Right lobe of liver (tissue), 6 donors: ENCODE measurements around the gene CIBAR2. TPM values are rescaled to one million over a fixed set of nuclear protein-coding genes. Genes with fewer than 3 reads are reported as not detected.

Experiments
- ATAC-seq, 4 donors: fragments of 200-7000 bp; cut with Tn5 transposase; one replicate each; pipeline ENCODE4 v1.9.1; 2020; ENCODE audit warnings: mild to moderate bottlenecking in 4 of 4, moderate library complexity in 4 of 4
- DNase-seq, 3 donors: peaks; one replicate each; pipeline ENCODE4 v3.0.0-alpha.2; 2020
- H3K27ac ChIP-seq, 3 donors: fragments of 200-600 bp; one replicate each; pipeline ENCODE4 v1.8.0; 2022
- H3K27me3 ChIP-seq, 2 donors: fragments of 200-600 bp; one replicate each; pipeline ENCODE4 v1.8.0; 2022
- H3K36me3 ChIP-seq, 4 donors: fragments of 200-600 bp; sonication (generic) in 1 of 4; one replicate each; pipeline versions ENCODE4 v1.5.1 to v1.8.0; 2017 to 2022; ENCODE audit warnings: control low read depth in 1 of 4
- H3K4me1 ChIP-seq, 4 donors: fragments of 200-600 bp; sonication (generic) in 1 of 4; one replicate each; pipeline versions ENCODE4 v1.5.1 to v1.8.0; 2017 to 2022; ENCODE audit warnings: control low read depth in 1 of 4
- H3K4me3 ChIP-seq, 3 donors: fragments of 200-600 bp; one replicate each; pipeline ENCODE4 v1.8.0; 2022
- H3K9me3 ChIP-seq, 4 donors: fragments of 200-600 bp; sonication (generic) in 1 of 4; one replicate each; pipeline versions ENCODE4 v1.5.1 to v1.8.0; 2017 to 2022; ENCODE audit warnings: control low read depth in 1 of 4
- POLR2A ChIP-seq: fragments of 450-650 bp; IDR thresholded peaks from one replicate; pipeline ENCODE4 v1.6.1; 2017; ENCODE audit warnings: antibody characterized with exemption, mild to moderate bottlenecking
- WGBS: methylation state at CpG from one replicate; pipeline ENCODE4 v1.1.6; 2018; ENCODE audit warnings: low coverage, low lambda C conversion rate; ENCODE audit not compliant: insufficient coverage; ENCODE audit errors: missing lambda C conversion rate; 5-methylcytosine and 5-hydroxymethylcytosine counted together
- intact Hi-C, 2 donors: fragments of 100-400 bp; cut with DNase I; formaldehyde crosslinking; loops; one replicate each; pipeline versions ENCODE4 v1.11.2 to v1.14.1; 2022
- total RNA-seq, 6 experiments: library from RNA; depleted of rRNA in 2 of 6; stranded (reverse); fragments of >200 nt in 2 of 6; fragmentation: NEBNext Ultra II Directional in 3 of 6; extraction: Animal tissue kit (Norgen Biotek cat#: 25700) in 3 of 6; gene quantifications; one replicate each; pipeline versions ENCODE4 v1.1.0 to v1.2.4, GENCODE V29; 2016 to 2023
- TF ChIP-seq, protein P1 (sequence below), 4 donors: fragments of 200-600 bp in 3 of 4; fragments of 450-650 bp in 1 of 4; IDR thresholded peaks; one replicate each; pipeline versions ENCODE4 v1.5.1 to v1.8.0; 2016 to 2022; ENCODE audit warnings: antibody characterized with exemption in 4 of 4, mild to moderate bottlenecking in 2 of 4
- donor health status: DM: no; HTN: yes; CAD: no.
- donor health status: DM: no; HTN: no; CAD: no.
- donor health status: DM: no; HTN: no; CAD: no.
- donor health status: DM: no; HTN: yes; CAD: no.
- donor health status: DM: no; HTN: yes; CAD: no.

CIBAR2 gene
- total RNA-seq, 6 experiments from 2014 or later: not detected

DNA sequence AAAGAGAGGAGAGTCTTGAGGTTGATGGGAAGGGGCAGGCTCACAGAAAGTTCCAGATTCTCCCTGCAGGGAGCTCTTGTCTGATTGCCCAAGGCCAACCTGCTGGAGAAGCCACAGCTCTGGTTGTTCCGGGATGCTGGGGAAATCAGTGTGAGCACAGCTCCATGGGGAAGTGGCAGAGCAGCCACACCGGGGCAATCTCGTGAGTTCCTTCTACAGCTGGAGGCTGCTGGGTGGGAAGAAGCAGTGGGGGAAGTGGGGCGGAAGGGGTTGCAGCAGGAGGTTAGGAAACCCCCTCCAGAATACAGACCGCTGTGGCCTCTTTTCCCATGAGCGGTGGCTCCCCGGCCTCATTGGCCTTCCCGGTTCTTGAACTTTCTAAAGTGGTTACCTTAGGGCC, 50.7 kb downstream of the CIBAR2 start:
- DNase-seq (peak; percentile 56 to 76 (median 64)), ATAC-seq (peak; percentile 58 to 71 (median 64))
- WGBS: no CpG with 5 or more reads among the region's 8 CpGs
- H3K4me1 ChIP-seq: peaks cover 0 to 7% (median 0%) of the 10 kb centered on the region in 4 donors
- no peak overlapping the region for H3K4me3 ChIP-seq
- no peaks in the 10 kb centered on the region for H3K27me3 ChIP-seq
- H3K36me3 ChIP-seq: no peaks in the 10 kb centered on the region
- no peaks in the 10 kb centered on the region for H3K9me3 ChIP-seq
- TF ChIP-seq, protein P1, sequence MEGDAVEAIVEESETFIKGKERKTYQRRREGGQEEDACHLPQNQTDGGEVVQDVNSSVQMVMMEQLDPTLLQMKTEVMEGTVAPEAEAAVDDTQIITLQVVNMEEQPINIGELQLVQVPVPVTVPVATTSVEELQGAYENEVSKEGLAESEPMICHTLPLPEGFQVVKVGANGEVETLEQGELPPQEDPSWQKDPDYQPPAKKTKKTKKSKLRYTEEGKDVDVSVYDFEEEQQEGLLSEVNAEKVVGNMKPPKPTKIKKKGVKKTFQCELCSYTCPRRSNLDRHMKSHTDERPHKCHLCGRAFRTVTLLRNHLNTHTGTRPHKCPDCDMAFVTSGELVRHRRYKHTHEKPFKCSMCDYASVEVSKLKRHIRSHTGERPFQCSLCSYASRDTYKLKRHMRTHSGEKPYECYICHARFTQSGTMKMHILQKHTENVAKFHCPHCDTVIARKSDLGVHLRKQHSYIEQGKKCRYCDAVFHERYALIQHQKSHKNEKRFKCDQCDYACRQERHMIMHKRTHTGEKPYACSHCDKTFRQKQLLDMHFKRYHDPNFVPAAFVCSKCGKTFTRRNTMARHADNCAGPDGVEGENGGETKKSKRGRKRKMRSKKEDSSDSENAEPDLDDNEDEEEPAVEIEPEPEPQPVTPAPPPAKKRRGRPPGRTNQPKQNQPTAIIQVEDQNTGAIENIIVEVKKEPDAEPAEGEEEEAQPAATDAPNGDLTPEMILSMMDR (IDR thresholded peaks at IDR 0.05): no peak
- TF ChIP-seq POLR2A: no peak
- no peak overlapping the region for H3K27ac ChIP-seq
- intact Hi-C loops: no loop called here

DNA sequence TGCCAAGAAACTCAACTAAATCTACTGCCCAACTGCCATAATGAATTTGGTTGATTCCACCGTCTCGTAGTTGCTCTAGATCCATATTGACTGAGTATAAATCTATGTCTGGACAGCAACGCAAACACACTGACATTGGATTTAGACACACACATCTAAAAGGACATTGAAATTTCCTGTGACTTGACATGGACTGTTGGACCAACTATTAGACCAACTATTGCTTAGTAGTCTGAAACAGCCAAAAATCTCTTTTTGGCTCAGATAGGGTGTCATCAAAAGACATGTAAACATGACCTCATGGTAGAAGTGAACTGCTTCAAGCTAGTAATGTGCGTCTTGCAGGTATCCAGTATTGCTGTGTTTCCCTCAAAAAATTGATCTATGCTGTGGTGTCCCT, 53.4 kb downstream of the CIBAR2 start:
- no peaks in the 10 kb centered on the region for H3K27me3 ChIP-seq
- intact Hi-C loops: no loop called here
- TF ChIP-seq, protein P1 (IDR thresholded peaks at IDR 0.05): no peak
- no peak for TF ChIP-seq POLR2A
- H3K36me3 ChIP-seq: no peaks in the 10 kb centered on the region
- ATAC-seq (peak in 2 of 4 donors; percentile 44 to 45), DNase-seq (no peak)
- no peak overlapping the region for H3K27ac ChIP-seq
- 45% methylated on average over 4 of the region's 4 CpGs for WGBS
- peaks cover 0 to 20% (median 0%) of the 10 kb centered on the region in 4 donors for H3K4me1 ChIP-seq
- no peak overlapping the region for H3K4me3 ChIP-seq
- H3K9me3 ChIP-seq: no peaks in the 10 kb centered on the region

DNA sequence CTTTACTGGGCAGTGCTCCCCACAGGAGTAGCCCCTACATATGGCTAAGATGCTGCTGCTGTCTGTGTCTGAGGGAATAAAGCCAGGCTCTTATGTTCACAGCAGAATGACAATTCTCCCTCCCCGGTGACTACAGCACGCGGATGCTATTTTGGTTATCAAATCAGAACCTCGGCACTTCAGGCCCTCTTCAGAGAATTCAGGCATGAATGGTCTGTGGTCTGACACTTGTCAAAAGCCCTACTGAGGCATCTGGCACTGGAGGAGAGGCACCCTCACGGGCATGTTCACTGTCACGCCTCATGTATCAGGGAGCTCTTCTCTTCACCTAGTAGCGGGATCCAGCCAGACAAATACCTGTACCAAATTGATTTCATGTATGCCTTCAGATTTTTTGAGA, 54.3 kb downstream of the CIBAR2 start:
- Histone ChIP-seq H3K27ac (no peak overlapping the region), H3K9me3 (no peaks in the 10 kb centered on the region)

DNA sequence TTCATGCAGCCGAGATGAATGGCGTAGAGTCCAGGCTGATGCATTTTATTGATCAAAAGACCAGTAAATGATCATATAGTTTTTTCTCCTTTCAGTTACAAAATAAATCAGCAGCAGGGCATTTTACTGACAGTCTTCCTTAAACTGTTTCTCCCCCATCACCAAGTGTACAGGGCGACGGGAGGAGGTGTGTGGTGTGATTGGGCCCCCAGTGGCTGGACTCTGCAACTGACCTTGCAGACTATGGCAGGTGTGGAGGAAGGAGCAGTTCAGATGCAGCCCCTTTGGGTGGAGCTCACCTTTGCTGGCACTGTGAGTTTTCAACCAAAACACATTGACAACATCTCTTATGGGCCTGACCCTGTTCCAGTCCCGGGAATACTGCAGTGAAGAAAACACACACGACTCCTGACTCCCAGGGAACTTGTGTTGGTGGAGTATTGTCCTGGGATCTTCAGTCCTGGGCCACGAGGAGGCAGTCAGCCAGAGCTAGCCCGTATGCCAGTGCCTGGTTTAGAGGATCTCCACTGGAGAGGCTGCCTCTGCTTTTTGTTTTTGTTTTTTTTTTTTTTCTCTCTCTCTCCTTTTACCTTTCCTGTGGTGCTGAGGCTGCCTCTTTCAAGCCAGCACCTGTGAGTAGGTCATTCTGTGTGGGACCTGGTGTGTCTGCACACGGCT, 54.9 kb downstream of the CIBAR2 start:
- 91% methylated on average over 8 of the region's 9 CpGs for WGBS
- ATAC-seq: no peak
- DNase-seq: no peak
- Histone ChIP-seq H3K4me1 (peaks cover 0 to 20% (median 0%) of the 10 kb centered on the region in 4 donors), H3K27ac (no peak overlapping the region), H3K9me3 (no peaks in the 10 kb centered on the region), H3K27me3 (no peaks in the 10 kb centered on the region), H3K4me3 (no peak overlapping the region), H3K36me3 (no peaks in the 10 kb centered on the region)
- intact Hi-C loops: no loop called here
- TF ChIP-seq, protein P1 (IDR thresholded peaks at IDR 0.05): peak in 2 of 4 donors; percentile 5 to 8
- TF ChIP-seq POLR2A: no peak

More for the DNA sequence above, 54.3 kb downstream of the CIBAR2 start:
- TF ChIP-seq, protein P1 (IDR thresholded peaks at IDR 0.05): no peak
- no peak for TF ChIP-seq POLR2A
- Histone ChIP-seq H3K27me3 (no peaks in the 10 kb centered on the region), H3K36me3 (no peaks in the 10 kb centered on the region), H3K4me1 (peaks cover 0 to 20% (median 0%) of the 10 kb centered on the region in 4 donors), H3K4me3 (no peak overlapping the region)
- ATAC-seq (no peak), DNase-seq (no peak)
- 96% methylated on average over 4 of the region's 7 CpGs for WGBS
- intact Hi-C loops: no loop called here
